Naive thymus-derived CD4-positive, alpha-beta T cell (primary cell): ENCODE results near the gene PIK3R2. TPM values are rescaled to one million over a fixed set of nuclear protein-coding genes. Genes with fewer than 3 reads are reported as not detected.
"Not testable (repeated sequence)": the region's sequence is repeated elsewhere in the genome, so short reads cannot be mapped to it uniquely, and the experiment has no call there.

Source experiments
- ATAC-seq: fragments of 150-1000 bp; cut with Tn5 transposase; 2 replicates; pipeline ENCODE4 v1.10.0; 2021; ENCODE audit warnings: mild to moderate bottlenecking, moderate library complexity
- CTCF ChIA-PET: fragments of 350-600 bp; sonication (Branson Sonifier 250); formaldehyde crosslinking; loops from one replicate; lab custom pipeline; 2021; ENCODE audit warnings: antibody characterized with exemption; lab: Charles Lee
- POLR2A ChIA-PET: fragments of 350-600 bp; sonication (Branson Sonifier 250); formaldehyde crosslinking; loops from one replicate; lab custom pipeline; 2021; ENCODE audit warnings: antibody characterized with exemption, inconsistent platforms; lab: Charles Lee
- DNase-seq, 9 donors: peaks; one replicate each; pipeline versions ENCODE4 v3.0.0 to v3.0.0-alpha.2; 2020 to 2022; ENCODE audit warnings: mixed read lengths in 1 of 9
- H3K27ac ChIP-seq: one replicate; pipeline ENCODE4 v1.7.0; 2013; ENCODE audit warnings: mild to moderate bottlenecking, low read depth, low read length, moderate library complexity
- H3K27me3 ChIP-seq, 2 donors: one replicate each; pipeline ENCODE4 v1.7.0; 2013; ENCODE audit warnings: low read length in 2 of 2, mild to moderate bottlenecking in 2 of 2, moderate library complexity in 2 of 2; ENCODE audit not compliant: control insufficient read depth in 2 of 2, insufficient read depth in 2 of 2
- H3K36me3 ChIP-seq, 3 experiments: 1 replicate in 2 of 3; 2 replicates in 1 of 3; pipeline ENCODE4 v1.7.0; 2013; ENCODE audit warnings: low read length in 3 of 3, mild to moderate bottlenecking in 3 of 3, moderate library complexity in 1 of 3; ENCODE audit not compliant: insufficient read depth in 3 of 3, control insufficient read depth in 2 of 3
- H3K4me1 ChIP-seq, 2 donors: one replicate each; pipeline ENCODE4 v1.7.0; 2013; ENCODE audit warnings: low read length in 2 of 2, mild to moderate bottlenecking in 2 of 2, moderate library complexity in 1 of 2; ENCODE audit not compliant: control insufficient read depth in 2 of 2, insufficient read depth in 2 of 2
- H3K4me3 ChIP-seq: 2 replicates; pipeline ENCODE4 v1.7.0; 2013; ENCODE audit warnings: mild to moderate bottlenecking, low read length
- H3K9me3 ChIP-seq, 3 experiments: 1 replicate in 2 of 3; 2 replicates in 1 of 3; pipeline ENCODE4 v1.7.0; 2013; ENCODE audit warnings: low read length in 3 of 3; ENCODE audit not compliant: control insufficient read depth in 2 of 3
- H3K27ac Mint-ChIP-seq, 9 donors: one replicate each; pipeline ENCODE4 v1.8.0; 2020 to 2022; ENCODE audit warnings: mixed read lengths in 9 of 9, mild to moderate bottlenecking in 8 of 9, moderate library complexity in 5 of 9, inconsistent platforms in 2 of 9
- H3K27me3 Mint-ChIP-seq, 5 donors: one replicate each; pipeline ENCODE4 v1.8.0; 2021 to 2022; ENCODE audit warnings: mixed read lengths in 5 of 5, mild to moderate bottlenecking in 1 of 5
- H3K36me3 Mint-ChIP-seq, 5 donors: one replicate each; pipeline ENCODE4 v1.8.0; 2020 to 2022; ENCODE audit warnings: mixed read lengths in 5 of 5, mild to moderate bottlenecking in 3 of 5, inconsistent platforms in 1 of 5
- H3K4me1 Mint-ChIP-seq, 7 donors: one replicate each; pipeline ENCODE4 v1.8.0; 2020 to 2022; ENCODE audit warnings: mixed read lengths in 7 of 7, mild to moderate bottlenecking in 3 of 7, inconsistent platforms in 1 of 7
- H3K4me3 Mint-ChIP-seq, 10 donors: one replicate each; pipeline ENCODE4 v1.8.0; 2020 to 2022; ENCODE audit warnings: mild to moderate bottlenecking in 10 of 10, mixed read lengths in 10 of 10, moderate library complexity in 6 of 10, inconsistent platforms in 2 of 10
- H3K9me3 Mint-ChIP-seq, 11 donors: one replicate each; pipeline ENCODE4 v1.8.0; 2020 to 2022; ENCODE audit warnings: mixed read lengths in 11 of 11, mild to moderate bottlenecking in 4 of 11, inconsistent platforms in 1 of 11, moderate library complexity in 1 of 11
- intact Hi-C, 2 donors: fragments of 100-400 bp; cut with micrococcal nuclease; formaldehyde crosslinking; loops; one replicate each; pipeline ENCODE4 v1.15.1; 2023
- polyA plus RNA-seq, 2 donors: library from polyadenylated mRNA; unstranded; fragments of 300-500 nt; fragmentation: Illumina TruSeq; gene quantifications; one replicate each; pipeline ENCODE4 v1.2.3, GENCODE V29; 2021
- total RNA-seq, 6 experiments: library from RNA in 5 of 6; stranded (reverse) in 5 of 6; gene quantifications; 1 replicate in 5 of 6; 2 replicates in 1 of 6; pipeline ENCODE4 v1.2.3 and lab custom pipeline; 2021 to 2026

The PIK3R2 gene
- total RNA-seq (10 to 100 TPM; 12.3 to 24.6 (median 16.4) TPM), polyA plus RNA-seq (1 to 10 TPM; 2.2 to 5.1 TPM), total RNA-seq (lab: John Stamatoyannopoulos, UW) (0.40 reads per million)

- no peaks in the 10 kb centered on the region for H3K27me3 Mint-ChIP-seq
- H3K4me1 Mint-ChIP-seq, result peaks cover 9 to 32% (median 24%) of the 10 kb centered on the region in 7 donors
- Histone ChIP-seq H3K9me3 (no peaks in the 10 kb centered on the region), H3K27ac (peak within 1 kb of the TSS; percentile 88), H3K36me3 (peaks cover 0 to 30% (median 0%) of the 10 kb centered on the region in 3 experiments), H3K4me3 (peak within 1 kb of the TSS; percentile 82), H3K27me3 (no peaks in the 10 kb centered on the region), H3K4me1 (peaks cover 16 to 20% of the 10 kb centered on the region in 2 donors)
- intact Hi-C loops, result loop anchor here (1.0 to 10.0 kb wide), 18 partner anchors 8 to 369 kb away; partner anchors contain the start of genes IL12RB1 (in 2 of the 2), RAB3A (in 2 of the 2), CCDC124 (in 1 of the 2) and ELL (in 1 of the 2)
- peak within 1 kb of the TSS; percentile 86 to 95 (median 90) for H3K4me3 Mint-ChIP-seq
- POLR2A ChIA-PET, result interaction anchor here (1.0 to 2.6 kb wide), 9 partner anchors 11 to 293 kb away, joined by 4 to 37 read pairs (median 5); partner anchors contain the start of genes JUND and RPL18A
- CTCF ChIA-PET, result interaction anchor here (0.6 to 3.0 kb wide), 5 partner anchors 9 to 126 kb away, joined by 3 to 25 read pairs (median 5); no protein-coding TSS in a partner anchor
- peak; percentile 99 to 100 (median 100) for DNase-seq
- peak within 1 kb of the TSS; percentile 92 to 97 (median 95) for H3K27ac Mint-ChIP-seq
- peak; percentile 92 for ATAC-seq
- H3K36me3 Mint-ChIP-seq, result peaks cover 0 to 5% (median 0%) of the 10 kb centered on the region in 5 donors
- peaks cover 0 to 2% (median 0%) of the 10 kb centered on the region in 11 donors for H3K9me3 Mint-ChIP-seq
Measured at GRCh38 chr19:18152817-18153555, at the start of gene PIK3R2. Gene PIK3R2, plus strand, starts transcription at chr19:18153163. Its CDS starts 2,717 bp downstream, at chr19:18155880.

GRCh38 chr19:18104793-18105131 lies 48.2 kb upstream of the PIK3R2 start:
- Histone ChIP-seq H3K9me3 (no peaks in the 10 kb centered on the region), H3K4me1 (peaks cover 4 to 6% of the 10 kb centered on the region in 2 donors), H3K27me3 (no peaks in the 10 kb centered on the region), H3K27ac (peak overlapping the region; percentile 64), H3K36me3 (no peaks in the 10 kb centered on the region), H3K4me3 (peak overlapping the region; percentile 72)
- POLR2A ChIA-PET, result interaction anchor here (2.0 to 10.7 kb wide), 2 partner anchors 12 to 176 kb away, joined by 4 to 169 read pairs; partner anchors contain the start of genes IL12RB1, JUND and MAST3
- ATAC-seq (no peak), DNase-seq (no peak)
- H3K27me3 Mint-ChIP-seq, result peaks cover 0 to 6% (median 0%) of the 10 kb centered on the region in 5 donors
- intact Hi-C loops, result loop anchor here (2.0 kb wide), 1 partner anchor 14 kb away; no protein-coding TSS in a partner anchor
- peaks cover 14 to 28% (median 25%) of the 10 kb centered on the region in 7 donors for H3K4me1 Mint-ChIP-seq
- H3K27ac Mint-ChIP-seq, result peak overlapping the region in 8 of 9 donors; percentile 28 to 71 (median 58)
- CTCF ChIA-PET, result interaction anchor here (1.1 to 1.3 kb wide), 2 partner anchors 9 to 13 kb away, joined by 3 to 6 read pairs; no protein-coding TSS in a partner anchor
- no peaks in the 10 kb centered on the region for H3K9me3 Mint-ChIP-seq
- peaks cover 0 to 4% (median under 1%) of the 10 kb centered on the region in 5 donors for H3K36me3 Mint-ChIP-seq
- peak overlapping the region; percentile 73 to 85 (median 77) for H3K4me3 Mint-ChIP-seq

DNA sequence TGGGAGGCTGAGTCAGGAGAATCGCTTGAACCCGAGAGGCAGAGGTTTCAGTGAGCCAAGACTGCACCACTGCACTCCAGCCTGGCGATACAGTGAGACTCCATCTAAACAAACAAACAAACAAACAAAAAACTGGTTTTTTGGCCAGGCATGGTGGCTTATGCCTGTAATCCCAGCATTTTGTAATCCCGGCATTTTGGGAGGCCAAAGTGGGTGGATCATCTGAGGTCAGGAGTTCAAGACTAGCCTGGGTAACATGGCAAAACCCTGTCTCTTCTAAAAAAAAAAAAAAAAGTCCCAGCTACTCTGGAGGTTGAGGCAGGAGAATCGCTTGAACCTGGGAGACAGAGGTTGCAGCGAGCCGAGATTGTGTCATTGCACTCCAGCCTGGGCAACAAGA lies 47.7 kb upstream of the PIK3R2 start:
- H3K27me3 Mint-ChIP-seq, H3K27ac ChIP-seq, H3K36me3 ChIP-seq, DNase-seq, H3K9me3 ChIP-seq, H3K27ac Mint-ChIP-seq, H3K4me1 ChIP-seq, H3K27me3 ChIP-seq, H3K9me3 Mint-ChIP-seq, ATAC-seq, H3K36me3 Mint-ChIP-seq, H3K4me3 ChIP-seq: not testable (repeated sequence)
- CTCF ChIA-PET, result interaction anchor here (0.7 to 1.3 kb wide), 2 partner anchors 8 to 22 kb away, joined by 4 to 6 read pairs; no protein-coding TSS in a partner anchor
- intact Hi-C loops, result loop anchor here (2.0 kb wide), 1 partner anchor 14 kb away; no protein-coding TSS in a partner anchor
- H3K4me1 Mint-ChIP-seq, result peaks cover 13 to 26% (median 23%) of the 10 kb centered on the region in 7 donors
- POLR2A ChIA-PET, result interaction anchor here (0.8 to 10.7 kb wide), 3 partner anchors 12 to 176 kb away, joined by 4 to 169 read pairs (median 4); partner anchors contain the start of genes IL12RB1, JUND and MAST3
- H3K4me3 Mint-ChIP-seq, result peak overlapping the region in 2 of 10 donors; percentile 84 to 85

DNA sequence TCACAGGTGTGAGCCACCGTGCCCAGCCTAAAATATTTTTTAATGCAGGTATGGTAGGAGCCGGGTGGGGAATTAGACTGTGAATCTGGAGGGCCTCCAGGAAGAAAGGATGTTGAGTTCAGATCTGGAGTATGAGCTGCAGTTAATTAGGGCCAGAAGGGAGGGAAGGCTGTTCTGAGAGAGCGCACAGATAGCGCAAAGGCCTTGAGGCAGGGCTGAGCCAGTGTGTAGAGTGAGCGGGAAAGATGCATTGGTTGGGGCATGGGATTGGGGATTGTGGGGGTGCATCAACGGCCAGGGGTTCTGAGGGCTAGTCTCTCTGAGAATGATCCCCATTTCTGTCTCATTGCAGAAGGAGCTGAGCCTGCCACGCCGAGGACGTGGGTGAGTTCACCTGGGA lies 45.7 kb upstream of the PIK3R2 start:
- ATAC-seq (no peak), DNase-seq (no peak)
- no peaks in the 10 kb centered on the region for H3K36me3 ChIP-seq
- Mint-ChIP-seq H3K27me3 (peaks cover 0 to 5% (median 0%) of the 10 kb centered on the region in 5 donors), H3K36me3 (peaks cover 0 to 3% (median 0%) of the 10 kb centered on the region in 5 donors), H3K27ac (peak overlapping the region in 3 of 9 donors; percentile 25 to 87 (median 47)), H3K4me3 (peak overlapping the region in 5 of 10 donors; percentile 21 to 73 (median 23)), H3K9me3 (no peaks in the 10 kb centered on the region), H3K4me1 (peaks cover 15 to 31% (median 22%) of the 10 kb centered on the region in 7 donors)
- ChIA-PET POLR2A (interaction anchor here (4.9 to 10.7 kb wide), 2 partner anchors 11 to 14 kb away, joined by 27 to 169 read pairs; partner anchors contain the start of genes IL12RB1 and MAST3), CTCF (interaction anchor here (3.1 kb wide), 1 partner anchor 17 kb away, joined by 16 read pairs; no protein-coding TSS in a partner anchor)
- H3K9me3 ChIP-seq, result no peaks in the 10 kb centered on the region
- H3K27ac ChIP-seq, result no peak overlapping the region
- intact Hi-C loops, result no loop called here
- H3K4me3 ChIP-seq, result no peak overlapping the region
- peaks cover 12 to 16% of the 10 kb centered on the region in 2 donors for H3K4me1 ChIP-seq
- H3K27me3 ChIP-seq, result no peaks in the 10 kb centered on the region

DNA sequence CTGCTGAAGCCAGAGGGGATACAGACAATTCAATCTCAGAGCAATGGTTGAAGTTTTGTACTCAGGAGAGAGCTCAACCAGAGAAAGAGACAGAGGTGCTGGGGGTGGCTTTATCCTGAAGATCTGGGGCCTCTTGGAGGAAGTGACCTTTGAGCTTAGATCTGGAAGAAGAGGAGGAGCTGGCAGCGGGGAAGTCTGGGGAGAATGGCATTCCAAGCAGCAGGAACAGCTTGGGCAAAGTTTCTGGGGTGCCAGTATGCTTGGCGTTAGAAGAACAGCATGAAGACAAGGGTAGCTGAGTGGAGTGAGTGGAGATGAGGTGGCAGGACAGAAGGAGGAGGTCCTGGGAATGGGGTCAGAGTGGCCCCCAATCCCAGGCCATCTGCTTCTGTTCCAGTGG lies 44.1 kb upstream of the PIK3R2 start:
- H3K4me1 ChIP-seq, result peaks cover 12 to 16% of the 10 kb centered on the region in 2 donors
- no peak overlapping the region for H3K4me3 ChIP-seq
- Mint-ChIP-seq H3K27me3 (peaks cover 0 to 5% (median 0%) of the 10 kb centered on the region in 5 donors), H3K4me3 (peak overlapping the region; percentile 70 to 91 (median 83)), H3K9me3 (no peaks in the 10 kb centered on the region), H3K27ac (peak overlapping the region; percentile 62 to 96 (median 88)), H3K36me3 (peaks cover 0 to 3% (median 0%) of the 10 kb centered on the region in 5 donors), H3K4me1 (peaks cover 15 to 35% (median 27%) of the 10 kb centered on the region in 7 donors)
- no peak for DNase-seq
- peak overlapping the region; percentile 85 for H3K27ac ChIP-seq
- no peaks in the 10 kb centered on the region for H3K27me3 ChIP-seq
- no peaks in the 10 kb centered on the region for H3K36me3 ChIP-seq
- intact Hi-C loops, result no loop called here
- CTCF ChIA-PET, result interaction anchor here (0.9 to 3.8 kb wide), 7 partner anchors 11 to 171 kb away, joined by 3 to 16 read pairs (median 7); partner anchors contain the start of gene MAST3
- no peak for ATAC-seq
- POLR2A ChIA-PET, result interaction anchor here (0.7 to 10.7 kb wide), 4 partner anchors 10 to 170 kb away, joined by 3 to 169 read pairs (median 15); partner anchors contain the start of genes IL12RB1 and MAST3
- no peaks in the 10 kb centered on the region for H3K9me3 ChIP-seq
